AG09319 (cell line): ENCODE data around the gene TAS2R14.

Experiments
- DNase-seq: peaks from one replicate; pipeline ENCODE4 v3.0.0-alpha.2; 2010; ENCODE audit warnings: low read depth; ENCODE audit errors: extremely low read depth
- TF ChIP-seq, protein P1 (sequence below): IDR thresholded peaks from 2 replicates; pipeline ENCODE4 v1.5.1; 2011; ENCODE audit warnings: low read depth, mild to moderate bottlenecking, inconsistent platforms, low read length, moderate library complexity

Gene TAS2R14

DNA sequence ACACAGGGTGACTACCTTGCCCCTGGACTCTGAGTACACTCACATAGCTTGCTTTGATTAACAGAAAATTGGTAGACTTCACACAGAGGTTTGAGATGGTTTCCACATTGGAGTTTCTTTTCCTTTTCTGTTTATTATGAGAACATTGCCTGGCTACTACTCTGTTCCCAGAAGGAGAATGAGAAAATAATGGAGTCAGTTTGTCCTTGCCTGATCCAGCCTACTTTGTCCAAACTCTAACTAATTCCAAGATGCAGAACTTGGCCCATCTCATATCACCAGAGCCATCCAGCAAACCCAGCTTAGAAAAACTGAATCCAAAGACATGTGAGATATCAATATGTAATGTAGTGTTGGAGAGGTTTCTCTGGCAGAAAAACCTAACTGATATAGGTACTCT is 27.3 kb upstream of the TAS2R14 start:
- no peak for DNase-seq
- TF ChIP-seq, protein P1, sequence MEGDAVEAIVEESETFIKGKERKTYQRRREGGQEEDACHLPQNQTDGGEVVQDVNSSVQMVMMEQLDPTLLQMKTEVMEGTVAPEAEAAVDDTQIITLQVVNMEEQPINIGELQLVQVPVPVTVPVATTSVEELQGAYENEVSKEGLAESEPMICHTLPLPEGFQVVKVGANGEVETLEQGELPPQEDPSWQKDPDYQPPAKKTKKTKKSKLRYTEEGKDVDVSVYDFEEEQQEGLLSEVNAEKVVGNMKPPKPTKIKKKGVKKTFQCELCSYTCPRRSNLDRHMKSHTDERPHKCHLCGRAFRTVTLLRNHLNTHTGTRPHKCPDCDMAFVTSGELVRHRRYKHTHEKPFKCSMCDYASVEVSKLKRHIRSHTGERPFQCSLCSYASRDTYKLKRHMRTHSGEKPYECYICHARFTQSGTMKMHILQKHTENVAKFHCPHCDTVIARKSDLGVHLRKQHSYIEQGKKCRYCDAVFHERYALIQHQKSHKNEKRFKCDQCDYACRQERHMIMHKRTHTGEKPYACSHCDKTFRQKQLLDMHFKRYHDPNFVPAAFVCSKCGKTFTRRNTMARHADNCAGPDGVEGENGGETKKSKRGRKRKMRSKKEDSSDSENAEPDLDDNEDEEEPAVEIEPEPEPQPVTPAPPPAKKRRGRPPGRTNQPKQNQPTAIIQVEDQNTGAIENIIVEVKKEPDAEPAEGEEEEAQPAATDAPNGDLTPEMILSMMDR: no peak

DNA sequence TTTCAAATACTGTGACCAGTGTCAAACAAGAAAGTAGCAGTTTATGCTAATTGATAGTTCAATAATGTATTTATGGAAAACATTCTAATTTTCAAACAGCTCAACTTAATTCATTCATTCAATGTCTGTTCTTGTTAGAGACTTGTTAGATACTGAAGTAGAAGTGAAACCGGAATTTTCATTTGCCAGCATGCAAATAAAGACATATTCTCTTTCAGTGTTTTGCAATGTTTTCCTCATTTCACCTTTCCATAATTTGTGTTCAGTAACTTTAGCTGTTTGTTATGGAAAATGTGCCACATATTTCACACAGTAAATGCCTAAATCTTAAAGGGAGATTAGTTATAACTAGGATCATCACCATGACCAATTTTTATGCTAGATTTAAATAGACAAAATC is 26.4 kb upstream of the TAS2R14 start:
- TF ChIP-seq, protein P1: no peak
- no peak for DNase-seq

DNA sequence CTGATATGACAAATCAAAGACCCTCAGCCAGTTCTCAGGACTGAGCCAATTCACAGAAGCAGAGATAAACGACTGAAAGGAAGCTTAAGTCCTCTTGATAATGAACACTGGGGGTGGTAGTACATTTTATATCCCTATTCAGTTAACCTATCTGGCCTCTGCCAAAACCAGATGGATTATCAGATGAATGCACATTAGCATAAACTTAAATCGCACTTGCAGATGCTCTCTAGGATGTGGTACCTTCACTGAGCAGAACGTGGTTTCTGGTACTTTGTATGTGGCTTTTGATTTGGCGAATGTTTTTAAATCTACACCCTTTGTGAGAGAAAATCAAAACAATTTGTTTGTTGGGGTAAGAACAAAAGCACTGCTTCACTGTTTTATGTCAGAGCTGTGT is 21.1 kb upstream of the TAS2R14 start:
- no peak for DNase-seq
- TF ChIP-seq, protein P1: no peak

DNA sequence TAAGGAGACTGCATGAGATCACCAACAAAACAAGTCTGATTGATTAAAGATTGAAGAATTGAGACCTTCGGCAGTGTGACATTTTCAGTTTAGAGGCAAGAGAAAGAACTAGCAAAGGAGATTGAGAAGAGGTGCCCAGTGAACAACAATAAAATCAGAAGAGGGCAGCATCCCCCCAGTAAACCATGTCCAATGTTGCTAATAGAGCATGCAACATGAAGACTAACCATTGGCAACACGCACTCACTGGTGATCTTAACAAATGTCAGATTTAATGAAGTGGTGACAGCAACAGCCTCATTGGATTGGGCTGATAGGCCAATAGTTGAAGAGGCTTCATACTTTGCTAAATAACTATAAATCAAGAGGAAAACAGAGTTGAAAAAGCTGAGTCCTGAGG is 20.7 kb upstream of the TAS2R14 start:
- TF ChIP-seq, protein P1: no peak; the same call in 1 of the 2 replicates
- no peak for DNase-seq

DNA sequence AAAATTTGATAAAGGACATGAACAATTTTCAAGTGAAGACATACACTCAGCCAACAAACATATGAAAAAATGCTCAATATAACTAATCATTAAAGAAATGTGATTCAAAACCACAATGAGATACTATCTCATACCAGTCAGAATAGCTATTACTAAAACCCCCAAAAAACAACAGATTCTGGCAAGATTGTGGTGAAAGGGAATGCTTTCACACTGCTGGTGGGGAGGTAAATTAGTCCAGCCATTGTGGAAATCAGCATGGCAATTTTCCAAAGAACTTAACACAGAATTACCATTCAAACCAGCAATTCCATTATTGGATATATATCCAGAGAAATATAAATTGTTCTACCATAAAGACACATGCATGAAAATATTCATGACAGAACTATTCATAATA is 18.7 kb upstream of the TAS2R14 start:
- no peak for DNase-seq
- TF ChIP-seq, protein P1: no peak

DNA sequence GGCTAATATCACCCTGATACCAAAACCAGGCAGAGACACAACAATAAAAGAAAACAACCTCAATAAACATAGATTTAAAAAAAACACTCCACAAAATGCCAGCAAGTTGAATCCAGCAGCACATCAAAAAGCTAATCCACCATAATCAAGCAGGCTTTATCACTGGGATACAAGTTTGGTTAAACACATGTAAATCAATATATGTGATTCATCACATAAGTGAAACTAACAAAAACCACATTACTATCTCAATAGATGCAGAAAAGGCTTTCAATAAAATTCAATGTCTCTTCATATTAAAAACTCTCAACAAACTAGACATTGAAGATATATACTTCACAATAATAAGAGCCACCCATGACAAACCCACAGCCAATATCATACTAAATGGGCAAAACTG is 17.0 kb upstream of the TAS2R14 start:
- TF ChIP-seq, protein P1: no peak

DNA sequence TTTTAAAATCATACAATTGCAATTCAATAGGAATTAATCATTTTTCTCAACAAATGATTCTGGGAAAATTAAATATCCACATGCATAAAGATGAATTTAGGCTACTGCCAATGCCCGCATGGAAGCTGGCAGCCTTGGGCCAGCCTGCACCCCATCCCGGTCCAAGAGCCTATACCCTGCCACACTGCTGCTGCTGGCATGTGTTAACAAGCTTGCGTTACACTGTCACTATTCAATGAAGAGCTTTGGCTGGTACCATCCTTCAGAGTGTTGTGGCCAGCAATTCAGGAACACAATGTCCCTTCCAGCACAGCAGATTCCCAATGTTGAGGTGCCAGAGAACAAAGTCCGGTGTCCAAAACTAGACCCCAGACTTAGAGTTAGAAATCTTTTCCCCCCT is 13.6 kb upstream of the TAS2R14 start:
- TF ChIP-seq, protein P1: no peak
- DNase-seq: no peak

More for the DNA sequence above, 17.0 kb upstream of the TAS2R14 start:
- no peak for DNase-seq
